DOHH2 (cell line): ENCODE data around the gene NUAK2.

ENCODE experiments used
- H3F3A ChIP-seq: fragments of 200-600 bp; sonication (generic), shearing (Covaris generic); 2 replicates; pipeline ENCODE4 v1.6.0; 2016; ENCODE audit warnings: antibody characterized with exemption, mild to moderate bottlenecking; ENCODE audit not compliant: control insufficient read depth, insufficient read depth
- H3K27ac ChIP-seq: fragments of 200-600 bp; sonication (generic); 2 replicates; pipeline ENCODE4 v1.5.1; 2014; ENCODE audit warnings: low read depth, mild to moderate bottlenecking, low read length, moderate library complexity
- H3K27me3 ChIP-seq: fragments of 200-600 bp; sonication (generic); 2 replicates; pipeline ENCODE4 v1.6.1; 2014; ENCODE audit warnings: mild to moderate bottlenecking, low read length, mixed read lengths; ENCODE audit not compliant: control insufficient read depth
- H3K36me3 ChIP-seq: fragments of 200-600 bp; sonication (generic); 2 replicates; pipeline ENCODE4 v1.6.1; 2014; ENCODE audit warnings: mild to moderate bottlenecking, low read length, moderate library complexity, mixed read lengths; ENCODE audit not compliant: control insufficient read depth
- H3K4me1 ChIP-seq: fragments of 200-600 bp; sonication (generic); 2 replicates; pipeline ENCODE4 v1.6.1; 2014; ENCODE audit warnings: mild to moderate bottlenecking, low read length, mixed read lengths; ENCODE audit not compliant: control insufficient read depth
- H3K4me2 ChIP-seq: fragments of 200-600 bp; sonication (generic); 2 replicates; pipeline ENCODE4 v1.6.0; 2014; ENCODE audit warnings: mild to moderate bottlenecking, low read length, moderate library complexity
- H3K4me3 ChIP-seq: fragments of 200-600 bp; sonication (generic); 2 replicates; pipeline ENCODE4 v1.5.1; 2014; ENCODE audit warnings: mild to moderate bottlenecking, low read length, mixed read lengths
- H3K79me2 ChIP-seq: fragments of 200-600 bp; sonication (generic); 2 replicates; pipeline ENCODE4 v1.6.1; 2014; ENCODE audit warnings: mild to moderate bottlenecking, low read length, mixed read lengths; ENCODE audit not compliant: control insufficient read depth
- H3K9me2 ChIP-seq: fragments of 200-600 bp; sonication (generic); replicated peaks from 2 replicates; pipeline ENCODE4 v1.6.1; 2014; ENCODE audit warnings: mild to moderate bottlenecking, low read length, mixed read lengths; ENCODE audit not compliant: control insufficient read depth
- H3K9me3 ChIP-seq: fragments of 200-600 bp; sonication (generic); 2 replicates; pipeline ENCODE4 v1.6.1; 2014; ENCODE audit warnings: antibody characterized with exemption, low read length, mixed read lengths; ENCODE audit not compliant: control insufficient read depth, insufficient read depth
- H4K20me1 ChIP-seq: fragments of 200-600 bp; sonication (generic); 2 replicates; pipeline ENCODE4 v1.6.0; 2014; ENCODE audit warnings: low read depth, mild to moderate bottlenecking, antibody characterized with exemption, low read length, moderate library complexity; ENCODE audit not compliant: control insufficient read depth, insufficient read depth
- EZH2phosphoT487 ChIP-seq: fragments of 200-600 bp; sonication (generic); IDR thresholded peaks from 2 replicates; pipeline ENCODE4 v1.6.1; 2017; ENCODE audit warnings: borderline replicate concordance, mild to moderate bottlenecking, antibody characterized with exemption, low read length, moderate library complexity, mixed read lengths
- TF ChIP-seq, protein P1 (sequence below): fragments of 200-600 bp; sonication (generic); IDR thresholded peaks from one replicate; pipeline ENCODE4 v1.5.1; 2014; ENCODE audit warnings: antibody characterized with exemption, mild to moderate bottlenecking, low read depth, low read length; ENCODE audit not compliant: poor library complexity, severe bottlenecking

The NUAK2 gene

DNA sequence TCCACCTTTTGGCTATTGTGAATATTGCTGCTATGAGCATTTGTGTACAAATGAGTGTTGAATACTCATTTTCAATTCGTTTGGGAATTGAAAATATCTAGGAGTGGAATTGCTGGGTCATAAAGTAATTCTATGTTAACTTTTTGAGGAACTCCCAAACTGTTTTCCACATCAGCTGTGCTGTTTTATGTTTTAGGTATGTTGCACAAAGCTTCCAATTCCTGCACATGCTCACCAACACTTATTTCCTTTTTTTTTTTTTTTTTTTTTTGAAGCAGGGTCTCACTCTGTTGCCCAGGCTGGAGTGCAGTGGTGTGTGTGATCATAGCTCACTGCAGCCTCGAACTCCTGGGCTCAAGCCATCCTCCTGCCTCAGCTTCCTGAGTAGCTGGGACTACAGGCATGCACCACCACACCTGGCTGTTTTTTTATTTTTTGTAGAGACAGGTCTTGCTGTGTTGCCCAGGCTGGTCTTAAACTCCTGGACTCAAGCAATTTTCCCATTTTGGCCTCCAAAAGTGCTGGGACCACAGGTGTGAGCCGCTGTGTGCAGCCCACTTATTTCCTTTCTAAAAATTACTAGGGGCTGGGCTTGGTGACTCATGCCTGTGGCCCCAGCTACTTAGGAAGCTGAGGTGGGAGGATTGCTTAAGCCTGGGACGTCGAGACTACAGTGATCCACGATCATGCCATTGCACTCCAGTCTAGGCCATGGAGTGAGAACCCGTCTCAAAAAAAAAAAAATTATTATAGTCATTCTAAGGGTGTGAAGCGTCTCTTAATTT is 60.4 kb downstream of the NUAK2 start:
- H3K4me3 ChIP-seq, result no peak overlapping the region
- H3K79me2 ChIP-seq, result no peaks in the 10 kb centered on the region
- H3K27ac ChIP-seq, result no peak overlapping the region
- peaks cover 11% of the 10 kb centered on the region for H3K4me1 ChIP-seq
- H3K36me3 ChIP-seq, result no peaks in the 10 kb centered on the region
- peaks cover 12% of the 10 kb centered on the region for H3K27me3 ChIP-seq
- H4K20me1 ChIP-seq, result no peaks in the 10 kb centered on the region
- H3K9me3 ChIP-seq, result no peaks in the 10 kb centered on the region
- TF ChIP-seq EZH2phosphoT487, result no peak
- TF ChIP-seq, protein P1, sequence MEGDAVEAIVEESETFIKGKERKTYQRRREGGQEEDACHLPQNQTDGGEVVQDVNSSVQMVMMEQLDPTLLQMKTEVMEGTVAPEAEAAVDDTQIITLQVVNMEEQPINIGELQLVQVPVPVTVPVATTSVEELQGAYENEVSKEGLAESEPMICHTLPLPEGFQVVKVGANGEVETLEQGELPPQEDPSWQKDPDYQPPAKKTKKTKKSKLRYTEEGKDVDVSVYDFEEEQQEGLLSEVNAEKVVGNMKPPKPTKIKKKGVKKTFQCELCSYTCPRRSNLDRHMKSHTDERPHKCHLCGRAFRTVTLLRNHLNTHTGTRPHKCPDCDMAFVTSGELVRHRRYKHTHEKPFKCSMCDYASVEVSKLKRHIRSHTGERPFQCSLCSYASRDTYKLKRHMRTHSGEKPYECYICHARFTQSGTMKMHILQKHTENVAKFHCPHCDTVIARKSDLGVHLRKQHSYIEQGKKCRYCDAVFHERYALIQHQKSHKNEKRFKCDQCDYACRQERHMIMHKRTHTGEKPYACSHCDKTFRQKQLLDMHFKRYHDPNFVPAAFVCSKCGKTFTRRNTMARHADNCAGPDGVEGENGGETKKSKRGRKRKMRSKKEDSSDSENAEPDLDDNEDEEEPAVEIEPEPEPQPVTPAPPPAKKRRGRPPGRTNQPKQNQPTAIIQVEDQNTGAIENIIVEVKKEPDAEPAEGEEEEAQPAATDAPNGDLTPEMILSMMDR, result no peak
- H3K9me2 ChIP-seq, result no peaks in the 10 kb centered on the region
- H3K4me2 ChIP-seq, result no peak overlapping the region
- no peaks in the 10 kb centered on the region for H3F3A ChIP-seq

GRCh38 chr1:205259998-205260397 is 61.5 kb downstream of the NUAK2 start:
- no peak for TF ChIP-seq EZH2phosphoT487
- TF ChIP-seq, protein P1, result no peak
- no peak overlapping the region for H3K27ac ChIP-seq
- H3K79me2 ChIP-seq, result no peaks in the 10 kb centered on the region
- H3K9me2 ChIP-seq, result no peaks in the 10 kb centered on the region
- H3K4me1 ChIP-seq, result peaks cover 11% of the 10 kb centered on the region
- H3F3A ChIP-seq, result no peaks in the 10 kb centered on the region
- H3K27me3 ChIP-seq, result peaks cover 12% of the 10 kb centered on the region
- H3K4me3 ChIP-seq, result no peak overlapping the region
- H3K9me3 ChIP-seq, result no peaks in the 10 kb centered on the region
- no peak overlapping the region for H3K4me2 ChIP-seq
- H3K36me3 ChIP-seq, result no peaks in the 10 kb centered on the region
- H4K20me1 ChIP-seq, result no peaks in the 10 kb centered on the region

DNA sequence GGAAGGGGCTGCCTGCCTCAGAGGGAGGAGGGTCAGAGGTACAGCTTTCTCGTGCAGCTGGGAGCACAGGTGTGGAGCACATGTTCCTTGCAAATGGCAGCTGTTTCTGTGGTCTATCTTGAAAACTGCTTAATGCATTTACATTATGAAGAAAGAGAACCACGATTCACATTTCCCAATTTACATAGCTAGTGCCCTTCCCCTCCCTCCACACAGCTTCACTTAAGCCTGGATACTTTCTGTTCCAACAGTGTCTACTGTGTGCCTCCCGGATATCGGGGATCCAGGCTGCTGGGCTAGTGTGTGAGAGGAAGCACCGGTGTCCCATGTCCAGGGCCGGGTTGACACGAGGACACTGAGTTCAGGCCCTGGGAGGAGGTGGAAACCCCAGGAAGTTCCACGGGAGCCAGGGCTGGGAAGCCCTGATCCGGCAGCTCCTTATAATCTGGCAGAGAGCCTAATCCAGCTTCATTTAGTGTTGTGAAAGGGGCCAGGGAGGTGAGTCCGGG is 62.2 kb downstream of the NUAK2 start:
- no peaks in the 10 kb centered on the region for H3K79me2 ChIP-seq
- no peaks in the 10 kb centered on the region for H3K9me3 ChIP-seq
- H4K20me1 ChIP-seq, result no peaks in the 10 kb centered on the region
- no peaks in the 10 kb centered on the region for H3K36me3 ChIP-seq
- peaks cover 11% of the 10 kb centered on the region for H3K4me1 ChIP-seq
- TF ChIP-seq, protein P1, result no peak
- no peak for TF ChIP-seq EZH2phosphoT487
- H3F3A ChIP-seq, result no peaks in the 10 kb centered on the region
- H3K9me2 ChIP-seq, result no peaks in the 10 kb centered on the region
- no peak overlapping the region for H3K4me2 ChIP-seq
- peaks cover 12% of the 10 kb centered on the region for H3K27me3 ChIP-seq
- no peak overlapping the region for H3K27ac ChIP-seq
- no peak overlapping the region for H3K4me3 ChIP-seq
